Measurements from ENCODE around the gene DOCK4. TPM values are rescaled to one million over a fixed set of nuclear protein-coding genes. Genes with fewer than 3 reads are reported as not detected.

The DOCK4 gene
- total and polyA plus RNA-seq, 10 of the 15 experiments (the other 5 are each of a cell fraction or from before 2014, with no cell fraction given) = 0.03 to 0.73 (median 0.38) TPM

GRCh38 chr7:111860248-111860647, 346.0 kb downstream of the DOCK4 start:
- CTCF ChIA-PET = no interaction called here
- FAIRE-seq (no peak), ATAC-seq (no peak), DNase-seq (ENCODE audit: low read depth, low spot score) (no peak)
- H3K9me3 ChIP-seq (replicated peaks; ENCODE audit: control insufficient read depth, insufficient read depth, low read length) = no peaks in the 10 kb centered on the region
- intact Hi-C loops (cut with micrococcal nuclease; ENCODE audit: unreplicated experiment) = no loop called here
- H2AFZ ChIP-seq (ENCODE audit: control insufficient read depth, low read depth, low read length) = no peak overlapping the region
- no peak overlapping the region for H3K27ac ChIP-seq (ENCODE audit: control insufficient read depth, insufficient read depth)
- H3K4me3 ChIP-seq = no peak overlapping the region
- WGBS (ENCODE audit: insufficient coverage, insufficient replicate concordance, low lambda C conversion rate, missing lambda C conversion rate) = 62% methylated on average over 6 of the region's 6 CpGs
- H3K4me2 ChIP-seq (ENCODE audit: control insufficient read depth, insufficient read depth) = no peak overlapping the region
- no peaks in the 10 kb centered on the region for H3K27me3 ChIP-seq (replicated peaks in 1 of 2; ENCODE audit: control insufficient read depth in 2 of 2, insufficient read depth in 2 of 2, low read length in 1 of 2)
- RAD21 ChIA-PET (ENCODE audit: unreplicated experiment) = no interaction called here
- POLR2A ChIA-PET = no interaction called here
- in situ Hi-C loops (cut with MboI) = no loop called here
- SMC1A ChIA-PET (ENCODE audit: uncharacterized antibody, unreplicated experiment) = no interaction called here
- no peaks in the 10 kb centered on the region for H3K36me3 ChIP-seq (ENCODE audit: control insufficient read depth in 2 of 2, insufficient read depth in 2 of 2, low read length in 1 of 2)
- H3K9ac ChIP-seq (ENCODE audit: control insufficient read depth, insufficient read depth, low read length) = no peak overlapping the region
- H3K4me1 ChIP-seq (ENCODE audit: control insufficient read depth, insufficient read depth, low read length) = no peaks in the 10 kb centered on the region
- no peaks in the 10 kb centered on the region for H3K79me2 ChIP-seq (ENCODE audit: control insufficient read depth, insufficient read depth, low read length)
- H4K20me1 ChIP-seq (ENCODE audit: control insufficient read depth, insufficient read depth) = no peaks in the 10 kb centered on the region
- no TSS peak for BruUV-seq (replicated peaks)
- TF ChIP-seq REST (IDR thresholded peaks at IDR 0.05; ENCODE audit: low read depth, low read length) (no peak), POLR2A (IDR thresholded peaks at IDR 0.05; ENCODE audit: low read depth, low read length) (no peak), ASH2L (IDR thresholded peaks at IDR 0.05; ENCODE audit: borderline replicate concordance, low read depth) (no peak), ZBTB4 (CRISPR knock-in tag; IDR thresholded peaks at IDR 0.05) (no peak), IRF5 (IDR thresholded peaks at IDR 0.05; ENCODE audit: borderline replicate concordance) (no peak), ATF3 (IDR thresholded peaks at IDR 0.05; ENCODE audit: borderline replicate concordance, extremely low read depth, low read depth, low read length) (no peak), ELK1 (IDR thresholded peaks at IDR 0.05; ENCODE audit: low read depth, low read length) (no peak), SMC3 (IDR thresholded peaks at IDR 0.05; ENCODE audit: borderline replicate concordance, low read length) (no peak), LARP7 (IDR thresholded peaks at IDR 0.05) (no peak), SKIL (IDR thresholded peaks at IDR 0.05; ENCODE audit: low read depth, poor library complexity, severe bottlenecking) (no peak), CBFB (IDR thresholded peaks at IDR 0.05; ENCODE audit: low read depth) (no peak), BACH1 (IDR thresholded peaks at IDR 0.05; ENCODE audit: borderline replicate concordance) (no peak), RAD51 (IDR thresholded peaks at IDR 0.05) (no peak), PAX5 (IDR thresholded peaks at IDR 0.05; ENCODE audit: borderline replicate concordance, low read depth, low read length) (no peak)
